ENCODE results near the gene EMSY.

DNA sequence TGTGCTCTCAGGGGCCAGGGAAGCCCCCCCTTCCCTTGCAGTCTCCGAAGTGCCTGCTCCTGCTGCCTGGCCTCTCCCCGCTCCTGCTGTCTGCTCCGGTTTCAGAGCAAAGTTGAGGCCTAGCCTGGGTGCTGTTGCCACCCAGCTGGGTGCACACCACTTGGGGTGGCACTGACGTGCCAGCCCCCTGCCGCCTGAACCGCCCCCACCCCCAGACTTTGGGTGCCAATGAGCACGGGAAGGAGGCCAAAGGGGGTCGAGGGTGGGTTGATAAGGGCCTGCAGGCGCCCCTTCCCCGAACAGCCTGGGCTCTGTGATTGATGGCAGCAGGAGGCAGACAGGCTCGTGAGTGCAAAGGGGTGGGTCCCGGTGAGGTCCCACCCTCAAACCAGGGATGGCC lies 48.2 kb downstream of the EMSY start:
- no peak for TF ChIP-seq POLR2A (IDR thresholded peaks at IDR 0.05)
- TF ChIP-seq, protein P1, sequence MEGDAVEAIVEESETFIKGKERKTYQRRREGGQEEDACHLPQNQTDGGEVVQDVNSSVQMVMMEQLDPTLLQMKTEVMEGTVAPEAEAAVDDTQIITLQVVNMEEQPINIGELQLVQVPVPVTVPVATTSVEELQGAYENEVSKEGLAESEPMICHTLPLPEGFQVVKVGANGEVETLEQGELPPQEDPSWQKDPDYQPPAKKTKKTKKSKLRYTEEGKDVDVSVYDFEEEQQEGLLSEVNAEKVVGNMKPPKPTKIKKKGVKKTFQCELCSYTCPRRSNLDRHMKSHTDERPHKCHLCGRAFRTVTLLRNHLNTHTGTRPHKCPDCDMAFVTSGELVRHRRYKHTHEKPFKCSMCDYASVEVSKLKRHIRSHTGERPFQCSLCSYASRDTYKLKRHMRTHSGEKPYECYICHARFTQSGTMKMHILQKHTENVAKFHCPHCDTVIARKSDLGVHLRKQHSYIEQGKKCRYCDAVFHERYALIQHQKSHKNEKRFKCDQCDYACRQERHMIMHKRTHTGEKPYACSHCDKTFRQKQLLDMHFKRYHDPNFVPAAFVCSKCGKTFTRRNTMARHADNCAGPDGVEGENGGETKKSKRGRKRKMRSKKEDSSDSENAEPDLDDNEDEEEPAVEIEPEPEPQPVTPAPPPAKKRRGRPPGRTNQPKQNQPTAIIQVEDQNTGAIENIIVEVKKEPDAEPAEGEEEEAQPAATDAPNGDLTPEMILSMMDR (IDR thresholded peaks at IDR 0.05), result no peak
- TF ChIP-seq EP300 (IDR thresholded peaks at IDR 0.05), result no peak
- TF ChIP-seq POLR2AphosphoS5 (IDR thresholded peaks at IDR 0.05), result no peak

Measured in sigmoid colon (tissue), 4 donors.